CD4-positive, alpha-beta T cell treated with Interleukin-6 at 100 ng/mL for 8 hours (primary cell): ENCODE data around the gene RPAP2.
"Not testable (repeated sequence)": the region's sequence is repeated elsewhere in the genome, so short reads cannot be mapped to it uniquely, and the experiment has no call there.

ENCODE experiments used
- DNase-seq: peaks from one replicate; pipeline ENCODE4 v3.0.0-alpha.2; 2020; ENCODE audit warnings: mixed read lengths, low spot score

The RPAP2 gene

DNA sequence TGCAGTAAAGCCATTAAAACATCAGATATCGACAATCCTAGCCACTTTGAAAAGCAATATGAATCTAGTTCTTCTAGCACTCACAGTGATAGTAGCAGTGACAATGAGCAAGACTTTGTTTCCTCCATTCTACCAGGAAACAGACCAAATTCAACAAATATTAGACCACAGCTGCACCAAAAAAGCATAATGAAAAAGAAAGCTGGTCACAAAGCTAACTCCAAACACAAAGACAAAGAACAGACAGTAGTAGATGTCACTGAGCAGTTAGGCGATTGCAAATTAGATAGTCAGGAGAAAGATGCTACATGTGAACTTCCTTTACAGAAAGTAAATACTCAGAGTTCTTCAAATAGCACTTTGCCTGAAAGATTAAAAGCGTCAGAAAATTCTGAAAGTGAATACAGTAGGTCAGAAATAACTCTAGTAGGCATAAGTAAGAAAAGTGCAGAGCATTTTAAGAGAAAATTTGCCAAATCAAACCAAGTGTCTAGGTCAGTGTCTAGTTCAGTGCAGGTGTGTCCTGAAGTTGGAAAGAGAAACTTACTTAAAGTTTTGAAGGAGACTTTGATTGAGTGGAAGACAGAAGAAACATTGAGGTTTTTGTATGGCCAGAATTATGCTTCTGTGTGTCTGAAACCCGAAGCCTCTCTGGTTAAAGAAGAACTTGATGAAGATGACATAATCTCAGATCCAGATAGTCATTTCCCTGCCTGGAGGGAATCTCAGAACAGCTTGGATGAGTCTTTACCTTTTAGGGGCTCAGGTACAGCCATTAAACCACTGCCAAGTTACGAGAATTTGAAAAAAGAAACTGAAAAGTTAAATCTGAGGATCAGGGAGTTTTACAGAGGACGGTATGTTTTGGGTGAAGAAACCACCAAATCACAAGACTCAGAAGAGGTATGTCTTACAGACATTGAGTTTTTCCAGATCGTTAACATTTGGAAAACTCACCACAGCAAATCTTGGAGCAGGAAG, 24.9 kb downstream of the RPAP2 start:
- no peak for DNase-seq

DNA sequence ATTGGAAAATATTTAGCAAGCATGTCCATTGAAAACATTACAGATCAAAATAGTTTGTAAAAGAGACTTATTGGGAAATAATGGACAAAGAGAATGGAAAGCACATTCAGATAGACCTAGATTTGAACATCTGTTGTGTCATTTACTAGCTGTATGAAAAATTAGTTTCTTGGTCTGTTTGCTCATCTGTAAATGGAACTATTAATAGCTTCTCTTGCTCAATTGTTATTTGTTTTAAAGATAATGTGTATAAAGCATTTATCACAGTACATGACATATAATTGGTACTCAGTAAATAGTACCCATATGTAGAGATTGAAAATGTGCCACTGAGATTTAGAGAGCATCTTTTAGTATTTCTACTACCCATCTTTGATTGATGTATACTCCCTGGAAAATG, 25.9 kb downstream of the RPAP2 start:
- no peak for DNase-seq

DNA sequence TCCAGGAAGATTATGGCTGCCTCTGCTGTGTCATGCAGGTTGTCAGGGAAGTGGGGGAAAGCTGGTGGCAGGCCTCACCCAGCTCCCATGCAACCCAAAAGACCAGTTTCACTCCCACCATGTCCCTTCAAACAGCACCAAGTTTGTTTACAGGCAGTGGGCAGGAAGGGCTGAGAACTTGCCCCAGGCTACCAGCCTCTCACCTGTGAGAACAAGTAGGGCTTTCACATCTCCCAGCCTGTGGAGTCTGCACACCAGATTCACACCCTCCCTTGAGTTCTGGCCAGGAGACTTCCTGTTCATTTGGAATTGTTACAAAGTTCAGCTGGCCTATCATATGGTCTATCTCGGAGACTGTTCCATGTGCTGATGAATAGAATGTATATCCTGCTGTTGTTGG, 27.8 kb downstream of the RPAP2 start:
- DNase-seq, result no peak

DNA sequence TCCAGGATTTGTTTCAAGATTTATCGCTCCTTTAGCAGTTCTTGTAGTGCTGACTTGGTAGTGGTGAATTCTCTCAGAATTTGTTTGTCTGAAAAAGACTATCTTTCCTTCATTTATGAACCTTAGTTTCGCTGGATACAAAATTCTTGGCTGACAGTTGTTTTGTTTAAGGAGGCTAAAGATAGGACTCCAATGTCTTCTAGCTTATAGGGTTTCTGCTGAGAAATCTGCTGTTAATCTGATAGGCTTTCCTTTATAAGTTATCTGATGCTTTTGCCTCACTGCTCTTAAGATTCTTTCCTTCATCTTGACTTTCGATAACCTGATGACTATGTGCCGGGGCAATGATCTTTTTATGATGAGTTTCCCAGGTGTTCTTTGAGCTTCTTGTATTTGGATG, 28.9 kb downstream of the RPAP2 start:
- no peak for DNase-seq

DNA sequence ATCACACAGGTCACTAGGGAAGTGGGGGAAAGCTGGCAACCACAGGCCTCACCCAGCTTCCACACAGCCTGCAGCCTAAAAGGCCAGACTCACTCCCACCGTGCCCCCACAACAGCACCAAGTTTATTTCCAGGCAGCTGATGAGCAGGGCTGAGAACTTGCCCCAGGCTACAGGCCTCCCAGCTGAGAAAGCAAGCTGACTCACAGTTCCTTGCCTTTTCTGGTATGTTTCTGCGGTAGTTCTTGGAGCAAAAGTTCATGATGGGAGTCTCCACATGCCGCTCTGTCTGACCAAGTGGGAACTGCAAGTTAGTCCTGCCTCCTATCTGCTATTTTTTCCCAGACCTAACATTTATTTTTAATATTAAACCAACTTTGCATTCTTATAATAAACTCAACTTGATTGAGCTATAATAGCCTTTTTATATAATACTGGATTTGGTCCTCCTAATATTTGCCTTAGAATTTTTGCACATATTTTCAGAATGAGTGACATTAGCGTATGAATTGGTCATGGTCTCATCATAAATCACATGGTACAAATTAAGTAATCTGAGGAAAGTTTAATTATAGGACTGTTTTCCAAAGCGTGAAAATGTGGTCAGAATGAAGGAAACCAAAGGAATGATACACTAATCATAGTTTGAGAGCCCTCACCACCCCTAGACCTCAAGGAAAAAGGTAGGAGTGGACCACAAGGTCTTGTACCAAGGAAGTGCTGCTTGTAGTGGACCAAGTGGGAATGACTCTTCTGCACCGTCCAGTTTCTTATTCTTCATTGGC, 30.7 kb downstream of the RPAP2 start:
- no peak for DNase-seq

DNA sequence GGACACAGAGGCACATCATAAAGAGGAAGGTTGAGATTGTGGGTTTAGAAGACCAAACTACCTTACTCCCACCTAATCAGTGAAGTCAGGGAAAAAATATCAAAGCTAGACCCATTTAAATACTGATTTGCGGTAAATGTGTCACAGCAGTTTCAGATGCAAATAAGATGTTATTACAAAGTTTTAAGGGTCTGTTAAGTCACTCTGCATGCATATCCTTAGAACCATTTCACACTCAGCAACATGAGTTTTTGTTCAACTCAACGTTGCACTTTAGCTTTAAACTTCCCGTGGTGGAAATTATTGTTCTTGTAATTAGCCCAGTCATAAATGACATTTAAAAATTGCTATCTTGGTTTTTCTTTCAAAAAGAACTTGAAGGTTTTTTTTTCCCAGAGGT, 34.8 kb downstream of the RPAP2 start:
- no peak for DNase-seq

DNA sequence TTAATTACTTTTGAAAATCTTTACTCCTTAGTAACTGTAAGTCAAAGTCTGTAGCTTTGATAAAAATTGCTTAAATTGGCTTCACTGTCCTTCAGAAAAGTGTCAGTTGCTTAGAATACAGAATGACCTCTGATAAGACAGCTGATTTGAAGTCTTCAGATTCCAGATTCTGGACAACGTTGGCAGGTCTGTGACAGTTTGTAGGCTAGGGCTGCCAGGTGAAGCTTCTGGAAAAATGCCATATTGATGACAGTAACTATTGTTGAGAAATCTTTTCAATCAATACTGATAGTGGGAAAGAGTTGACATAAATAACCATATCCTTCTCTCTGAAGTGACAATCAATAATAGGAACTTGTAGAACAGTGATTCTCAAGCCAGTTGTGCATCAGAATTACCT, 41.3 kb downstream of the RPAP2 start:
- DNase-seq, result no peak

DNA sequence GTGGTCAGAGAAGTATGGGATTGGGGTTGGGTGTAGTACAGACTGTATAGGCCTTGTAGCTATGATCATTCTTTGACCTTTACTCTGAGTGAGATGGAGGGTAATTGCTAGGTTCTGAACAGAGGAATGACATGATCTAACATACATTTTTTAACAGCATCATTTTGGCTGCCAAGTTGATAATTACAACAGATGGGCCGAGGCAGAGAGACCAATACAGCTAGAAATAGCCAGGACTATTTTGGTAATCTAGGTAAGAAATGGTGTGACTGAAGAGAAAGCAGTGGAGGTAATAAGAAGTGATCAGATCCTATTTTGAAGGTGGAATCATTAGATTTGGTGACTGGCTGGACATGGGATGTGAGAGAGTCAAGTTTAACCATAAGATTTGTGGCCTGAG, 43.5 kb downstream of the RPAP2 start:
- no peak for DNase-seq

DNA sequence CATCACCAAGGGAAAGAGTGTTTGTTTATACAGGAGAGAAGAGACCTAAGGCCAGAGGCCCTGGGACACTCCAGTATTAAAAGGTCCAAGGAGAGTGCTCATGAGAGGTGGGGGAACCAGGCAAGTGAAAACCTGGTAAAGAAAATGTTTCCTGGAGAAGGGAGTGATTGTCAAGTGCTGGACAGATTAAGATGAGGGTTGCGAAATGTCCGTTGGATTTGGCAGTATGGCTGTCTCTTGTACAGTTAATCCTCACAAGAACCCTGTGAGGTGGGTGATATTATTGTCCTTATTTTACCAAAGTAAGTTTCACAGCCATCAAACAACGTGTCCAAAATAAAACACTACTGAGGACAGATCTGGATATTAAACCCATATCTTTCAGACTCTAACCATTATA, 44.2 kb downstream of the RPAP2 start:
- DNase-seq, result no peak

DNA sequence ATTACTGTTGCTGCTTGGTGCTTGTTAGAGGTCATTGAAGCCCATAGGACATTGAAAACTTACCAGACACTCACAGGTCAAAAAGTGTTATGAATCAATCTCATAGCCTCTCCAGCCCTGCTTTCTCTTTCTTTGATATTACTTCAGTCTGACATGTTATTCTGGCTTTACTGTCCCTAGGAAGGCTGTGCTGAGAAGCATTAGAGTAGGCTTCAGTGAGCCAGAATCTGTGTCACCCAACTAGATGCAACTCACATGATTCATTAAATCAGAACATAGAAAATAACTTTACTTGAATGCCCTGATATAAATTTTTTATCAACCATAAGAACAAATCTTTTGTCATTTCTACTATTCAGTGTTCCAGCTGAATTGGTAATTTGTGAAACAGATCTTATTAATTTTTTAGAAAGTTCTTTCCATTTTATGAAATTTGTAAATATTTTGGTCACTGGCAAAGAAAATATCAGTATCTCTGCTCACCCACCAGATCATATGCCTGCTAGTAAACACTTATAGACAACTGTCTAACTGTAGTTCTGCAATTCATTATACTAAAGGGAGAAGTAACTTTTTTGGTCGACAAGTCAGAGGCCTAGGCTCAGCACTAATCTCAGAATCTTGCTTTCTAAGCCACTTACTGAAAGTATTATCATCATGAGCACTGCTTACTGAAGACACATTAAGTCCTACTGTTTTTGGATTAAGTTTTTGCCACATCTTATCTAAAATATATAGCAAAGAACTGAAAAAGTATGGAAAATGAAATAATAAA, 48.2 kb downstream of the RPAP2 start:
- no peak for DNase-seq

DNA sequence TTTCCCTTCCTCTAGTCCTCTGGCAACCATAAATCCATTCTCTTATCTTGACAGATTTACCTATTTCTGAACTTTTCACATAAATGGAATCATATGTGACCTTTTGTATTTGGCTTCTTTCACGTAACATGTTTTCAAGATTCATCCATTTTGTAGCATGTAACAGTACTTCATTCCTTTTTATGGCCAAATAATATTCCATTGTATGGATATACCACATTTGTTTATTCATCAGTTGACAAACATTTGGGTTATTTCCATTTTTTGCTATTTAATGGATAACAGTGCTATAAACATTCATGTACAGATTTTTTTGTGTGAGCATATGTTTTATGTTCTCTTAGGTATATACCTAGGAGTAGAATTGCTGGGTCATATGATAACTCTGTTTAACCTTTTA, 54.0 kb downstream of the RPAP2 start:
- DNase-seq, result no peak

DNA sequence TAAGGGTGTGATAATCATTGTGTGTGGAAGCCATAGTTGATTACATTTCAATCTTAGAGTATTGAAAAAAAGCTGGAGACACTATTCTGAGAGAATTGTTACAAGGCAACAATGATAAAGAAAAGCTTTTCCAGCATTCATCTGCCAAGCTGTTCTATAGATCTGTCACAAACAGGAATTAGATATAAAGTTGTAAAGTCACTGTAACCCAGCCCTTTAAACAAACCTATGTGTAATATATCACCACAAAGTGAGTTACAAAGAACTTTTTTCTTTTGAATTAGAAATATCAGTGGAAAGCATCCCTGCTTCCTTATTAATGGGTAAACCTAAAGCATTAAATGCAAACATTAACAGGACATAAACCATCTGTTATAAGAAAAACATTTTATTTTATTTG, 55.4 kb downstream of the RPAP2 start:
- DNase-seq, result no peak

DNA sequence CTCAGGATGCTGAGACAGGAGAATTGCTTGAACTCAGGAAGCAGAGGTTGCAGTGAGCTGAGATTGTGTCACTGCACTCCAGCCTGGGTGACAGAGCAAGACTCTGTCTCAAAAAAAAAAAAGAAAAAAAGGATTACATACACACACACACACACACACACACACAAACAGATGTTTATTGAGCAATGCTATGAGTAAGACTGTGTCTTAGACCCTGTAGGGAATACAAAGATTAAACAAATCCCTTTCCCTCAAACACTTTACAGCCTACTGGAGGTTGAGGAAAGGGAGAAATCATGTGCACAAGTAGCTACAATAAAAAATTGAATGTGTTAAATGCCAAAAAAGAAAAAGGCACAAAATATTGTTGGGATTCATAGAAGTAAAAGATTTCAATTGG, 58.1 kb downstream of the RPAP2 start:
- no peak for DNase-seq

DNA sequence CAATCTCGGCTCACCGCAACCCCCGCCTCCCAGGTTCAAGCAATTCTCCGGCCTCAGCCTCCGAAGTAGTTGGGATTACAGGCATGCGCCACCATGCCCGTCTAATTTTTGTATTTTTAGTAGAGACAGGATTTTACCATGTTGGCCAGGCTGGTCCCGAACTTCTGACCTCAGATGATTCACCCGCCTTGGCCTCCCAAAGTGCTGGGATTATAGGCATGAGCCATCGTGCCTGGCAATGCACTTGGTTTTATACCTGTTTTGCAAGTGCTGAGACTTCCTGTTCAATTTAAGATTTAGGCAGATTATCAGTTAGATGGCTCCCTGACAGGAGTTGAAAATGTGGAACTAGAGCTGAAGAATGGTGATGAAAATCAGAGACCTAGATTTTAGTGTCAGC, 60.5 kb downstream of the RPAP2 start:
- not testable (repeated sequence) for DNase-seq

DNA sequence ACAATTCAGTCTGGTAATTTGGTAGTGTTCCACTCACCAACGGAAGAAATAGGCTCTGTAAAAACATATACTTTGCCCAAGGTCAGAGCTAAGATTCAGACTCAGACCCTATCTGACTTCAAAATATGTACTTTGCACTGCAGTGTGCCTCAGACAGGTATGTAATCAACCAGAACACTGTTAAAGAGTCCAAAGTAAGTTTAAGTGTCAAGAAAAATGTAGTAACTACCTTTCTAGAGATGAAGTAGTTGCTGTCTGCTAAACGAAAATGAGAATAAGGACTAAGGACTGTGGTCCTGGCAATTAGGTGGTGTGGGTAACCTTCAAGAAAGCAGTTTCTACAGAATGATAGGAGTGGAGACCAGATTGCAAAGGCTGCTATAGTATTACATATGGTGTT, 61.1 kb downstream of the RPAP2 start:
- no peak for DNase-seq

DNA sequence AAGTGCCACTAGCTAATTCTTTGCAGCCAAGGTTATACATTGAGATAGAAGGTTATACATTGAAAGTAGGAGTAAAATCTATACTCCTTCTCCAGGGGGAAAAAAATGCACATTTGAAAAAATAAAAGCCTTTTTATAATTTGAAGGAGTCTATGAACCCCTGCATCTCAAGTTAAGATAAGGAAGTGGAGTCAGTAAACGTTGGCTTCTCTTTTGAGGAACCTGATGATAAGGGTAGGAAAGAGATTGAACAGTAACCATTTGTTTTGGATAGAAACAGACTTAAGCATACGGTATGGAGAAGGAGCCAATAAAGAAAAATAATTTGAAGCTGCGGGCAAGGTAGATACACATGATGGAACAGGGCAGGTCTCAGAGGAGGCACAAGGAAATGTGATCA, 64.1 kb downstream of the RPAP2 start:
- DNase-seq, result no peak

DNA sequence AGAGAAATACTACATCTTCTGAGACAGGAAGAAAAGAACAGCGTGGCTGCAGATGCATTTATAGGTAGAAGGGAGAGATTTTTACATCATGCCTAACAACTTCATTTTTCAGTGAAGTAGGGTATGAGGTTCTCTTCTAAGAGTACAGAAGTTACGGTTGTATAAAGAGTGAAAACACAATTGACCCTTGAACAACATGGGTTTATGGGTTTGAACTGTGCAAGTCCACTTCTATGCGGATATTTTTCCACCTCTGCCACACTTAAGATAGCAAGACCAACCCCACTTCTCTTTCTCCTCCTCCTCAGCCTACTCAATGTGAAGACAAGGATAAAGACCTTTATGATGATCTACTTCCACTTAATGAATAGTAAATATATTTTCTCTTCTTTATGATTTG, 64.5 kb downstream of the RPAP2 start:
- DNase-seq, result no peak

DNA sequence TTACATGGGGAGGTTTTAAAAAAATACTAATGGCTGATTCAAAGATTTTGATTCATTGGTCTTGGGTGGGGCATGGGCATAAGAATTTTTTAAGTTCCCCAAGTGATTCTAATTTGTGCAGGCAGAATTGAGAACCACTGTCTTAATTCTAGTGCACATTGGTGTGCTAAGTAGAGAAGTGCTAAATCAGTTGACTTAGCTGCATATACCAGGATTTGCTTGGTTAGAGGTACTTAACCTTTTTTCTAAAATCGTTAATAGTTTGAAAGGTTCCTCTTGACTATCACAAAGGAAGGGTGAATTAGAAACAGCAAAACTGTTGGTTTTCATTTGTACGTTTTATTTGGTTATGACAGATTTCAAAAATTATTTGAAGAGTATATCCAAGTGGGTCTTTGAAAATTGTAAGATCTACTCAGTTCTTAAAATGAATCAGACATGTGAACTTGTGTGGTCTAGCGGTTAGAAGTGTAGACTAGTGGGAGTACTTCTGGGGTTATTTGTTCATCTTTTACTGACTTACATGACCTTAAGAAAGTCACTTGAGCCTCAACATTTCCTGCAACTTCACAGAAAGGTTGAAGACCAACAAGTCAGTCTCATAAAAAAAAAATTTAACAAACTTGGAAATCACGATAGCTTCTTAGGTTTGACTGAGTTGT, 66.7 kb downstream of the RPAP2 start:
- peak; percentile 3 for DNase-seq

DNA sequence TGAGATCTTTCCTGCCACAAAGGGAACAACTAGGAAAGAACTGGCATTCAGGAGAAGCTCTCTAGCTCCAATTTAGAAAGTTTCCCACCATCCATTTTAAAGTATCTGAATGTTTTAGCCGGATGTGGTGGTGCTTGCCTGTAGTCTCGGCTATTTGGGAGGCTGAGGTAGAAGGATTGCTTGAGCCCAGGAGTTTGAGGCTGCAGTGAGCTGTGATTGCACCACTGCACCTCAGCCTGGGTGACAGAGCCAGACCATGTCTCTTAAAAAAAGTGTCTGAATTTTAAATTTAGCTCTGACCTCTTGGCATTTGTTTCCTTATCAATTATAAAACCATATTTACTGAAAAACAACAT, 67.2 kb downstream of the RPAP2 start:
- no peak for DNase-seq

DNA sequence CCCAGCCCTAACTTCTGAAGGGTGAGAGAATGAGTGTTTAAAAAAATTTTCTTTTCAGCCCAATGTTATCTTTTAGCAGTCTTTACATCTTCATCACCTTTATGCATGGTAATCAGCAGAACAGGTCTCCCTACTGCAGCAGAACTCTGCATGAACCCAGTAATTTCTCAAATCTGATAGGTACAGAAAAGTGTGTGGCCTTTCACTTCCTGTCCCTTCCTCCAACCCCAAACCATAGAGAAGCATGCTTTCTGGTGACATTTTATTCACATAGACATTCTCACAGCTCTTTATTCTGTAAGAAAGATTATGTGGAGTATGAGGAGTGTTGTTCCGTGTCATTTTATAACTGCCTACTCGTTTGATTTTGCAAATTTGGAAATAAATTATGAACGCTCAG, 68.6 kb downstream of the RPAP2 start:
- DNase-seq, result no peak

DNA sequence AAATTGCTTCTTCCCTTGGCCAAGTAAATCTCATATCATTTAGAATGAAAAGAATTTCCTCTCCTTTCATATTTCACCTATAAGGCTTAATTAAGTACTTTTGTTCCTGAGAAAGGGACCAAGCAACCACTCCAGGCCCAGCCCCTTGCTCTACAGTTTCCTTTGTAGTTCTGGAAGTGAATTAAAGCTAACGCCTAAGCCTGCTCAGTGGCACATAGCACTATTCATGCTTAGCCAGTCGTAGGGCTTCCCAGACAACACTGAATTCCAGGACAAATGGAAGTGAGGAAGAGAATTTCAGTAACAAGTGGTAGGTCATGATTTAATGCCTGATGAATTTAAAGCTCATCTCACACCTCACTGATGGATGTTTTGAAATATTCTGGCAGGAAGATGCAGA, 73.3 kb downstream of the RPAP2 start:
- DNase-seq, result no peak

DNA sequence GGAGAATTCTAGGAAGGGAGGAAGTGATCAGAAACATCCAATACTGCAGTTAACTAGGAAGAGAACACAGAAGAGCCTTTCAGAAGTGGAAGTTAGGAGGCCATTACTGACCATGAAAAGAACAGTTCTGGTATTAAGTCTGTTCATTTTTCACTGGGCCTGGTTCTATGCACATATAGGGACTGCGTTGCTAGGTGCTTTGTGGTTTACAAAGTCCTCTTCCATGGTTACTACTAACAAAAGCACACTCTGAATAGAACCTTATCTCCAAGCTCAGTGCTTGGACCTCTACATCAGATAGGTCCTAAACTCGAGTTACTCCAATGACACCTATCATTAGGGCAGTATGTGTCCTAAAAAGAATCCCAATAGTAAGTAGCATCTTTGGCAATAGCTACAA, 75.4 kb downstream of the RPAP2 start:
- no peak for DNase-seq
